ENCODE results near the gene TCERG1L.

TCERG1L gene

GRCh38 chr10:131061216-131061615 lies 250.3 kb downstream of the TCERG1L start:
- no peak for DNase-seq (ENCODE audit: low read depth)
- no peak for TF ChIP-seq CTCF (conservative IDR thresholded peaks at IDR 0.05; ENCODE audit: control insufficient read depth, insufficient read depth, low read depth, low read length)
- no peak overlapping the region for H3K4me3 ChIP-seq (ENCODE audit: control insufficient read depth, low read depth, low read length)

GRCh38 chr10:131059881-131060280 lies 251.6 kb downstream of the TCERG1L start:
- no peak overlapping the region for H3K4me3 ChIP-seq (ENCODE audit: control insufficient read depth, low read depth, low read length)
- DNase-seq (ENCODE audit: low read depth): no peak
- no peak for TF ChIP-seq CTCF (conservative IDR thresholded peaks at IDR 0.05; ENCODE audit: control insufficient read depth, insufficient read depth, low read depth, low read length)

GRCh38 chr10:131058799-131059198 lies 252.7 kb downstream of the TCERG1L start:
- H3K4me3 ChIP-seq (ENCODE audit: control insufficient read depth, low read depth, low read length): no peak overlapping the region
- DNase-seq (ENCODE audit: low read depth): no peak
- no peak for TF ChIP-seq CTCF (conservative IDR thresholded peaks at IDR 0.05; ENCODE audit: control insufficient read depth, insufficient read depth, low read depth, low read length)

GRCh38 chr10:131056781-131057180 lies 254.7 kb downstream of the TCERG1L start:
- no peak for DNase-seq (ENCODE audit: low read depth)
- TF ChIP-seq CTCF (conservative IDR thresholded peaks at IDR 0.05; ENCODE audit: control insufficient read depth, insufficient read depth, low read depth, low read length): no peak
- no peak overlapping the region for H3K4me3 ChIP-seq (ENCODE audit: control insufficient read depth, low read depth, low read length)

GRCh38 chr10:131056091-131056579 lies 255.4 kb downstream of the TCERG1L start:
- DNase-seq (ENCODE audit: low read depth): no peak
- no peak for TF ChIP-seq CTCF (conservative IDR thresholded peaks at IDR 0.05; ENCODE audit: control insufficient read depth, insufficient read depth, low read depth, low read length)
- H3K4me3 ChIP-seq (ENCODE audit: control insufficient read depth, low read depth, low read length): no peak overlapping the region

- no peak overlapping the region for H3K4me3 ChIP-seq (ENCODE audit: control insufficient read depth, low read depth, low read length)
- DNase-seq (ENCODE audit: low read depth): no peak
- no peak for TF ChIP-seq CTCF (conservative IDR thresholded peaks at IDR 0.05; ENCODE audit: control insufficient read depth, insufficient read depth, low read depth, low read length)
Observed at GRCh38 chr10:131055437-131055836, 256.1 kb downstream of the TCERG1L start.

GRCh38 chr10:131053192-131053591 lies 258.3 kb downstream of the TCERG1L start:
- no peak overlapping the region for H3K4me3 ChIP-seq (ENCODE audit: control insufficient read depth, low read depth, low read length)
- TF ChIP-seq CTCF (conservative IDR thresholded peaks at IDR 0.05; ENCODE audit: control insufficient read depth, insufficient read depth, low read depth, low read length): no peak
- DNase-seq (ENCODE audit: low read depth): no peak

Data from fibroblast of mammary gland (primary cell).